Measurements from ENCODE around the gene WNT9B. TPM values are rescaled to one million over a fixed set of nuclear protein-coding genes. Genes with fewer than 3 reads are reported as not detected.

WNT9B gene
- total RNA-seq, 2 donors from 2014 or later = 1.8 to 7.5 TPM

- intact Hi-C loops (cut with DNase I) = loop anchor here in 1 of 2 donors (1.0 kb wide), 1 partner anchor 27 kb away; no protein-coding TSS in a partner anchor
- DNase-seq (ENCODE audit: low spot score) = no peak
Observed at GRCh38 chr17:46874906-46875305, 23.5 kb downstream of the WNT9B start.

GRCh38 chr17:46875849-46876352 is 24.5 kb downstream of the WNT9B start:
- intact Hi-C loops (cut with DNase I) = no loop called here
- DNase-seq (ENCODE audit: low spot score) = no peak

- intact Hi-C loops (cut with DNase I) = no loop called here
- DNase-seq (ENCODE audit: low spot score) = no peak
Observed at GRCh38 chr17:46876353-46876887, 25.0 kb downstream of the WNT9B start.

- no peak for DNase-seq (ENCODE audit: low spot score)
- intact Hi-C loops (cut with DNase I) = no loop called here
Observed at GRCh38 chr17:46876926-46877325, 25.5 kb downstream of the WNT9B start.

- intact Hi-C loops (cut with DNase I) = no loop called here
- no peak for DNase-seq (ENCODE audit: low spot score)
Observed at GRCh38 chr17:46877466-46877865, 26.1 kb downstream of the WNT9B start.

GRCh38 chr17:46878055-46878454 is 26.7 kb downstream of the WNT9B start:
- DNase-seq (ENCODE audit: low spot score) = peak; percentile 87
- intact Hi-C loops (cut with DNase I) = no loop called here

GRCh38 chr17:46879101-46879500 is 27.7 kb downstream of the WNT9B start:
- intact Hi-C loops (cut with DNase I) = no loop called here
- no peak for DNase-seq (ENCODE audit: low spot score)

GRCh38 chr17:46881015-46881414 is 29.6 kb downstream of the WNT9B start:
- DNase-seq (ENCODE audit: low spot score) = no peak
- intact Hi-C loops (cut with DNase I) = no loop called here

GRCh38 chr17:46882666-46883065 is 31.3 kb downstream of the WNT9B start:
- DNase-seq (ENCODE audit: low spot score) = no peak
- intact Hi-C loops (cut with DNase I) = no loop called here

GRCh38 chr17:46883871-46884520 is 32.6 kb downstream of the WNT9B start:
- no peak for DNase-seq (ENCODE audit: low spot score)
- intact Hi-C loops (cut with DNase I) = no loop called here

GRCh38 chr17:46884552-46884951 is 33.2 kb downstream of the WNT9B start:
- DNase-seq (ENCODE audit: low spot score) = no peak
- intact Hi-C loops (cut with DNase I) = no loop called here

- no peak for DNase-seq (ENCODE audit: low spot score)
- intact Hi-C loops (cut with DNase I) = loop anchor here in 1 of 2 donors (1.0 kb wide), 1 partner anchor 22 kb away; no protein-coding TSS in a partner anchor
Observed at GRCh38 chr17:46885415-46886309, 34.3 kb downstream of the WNT9B start.

GRCh38 chr17:46886310-46886663 is 34.9 kb downstream of the WNT9B start:
- intact Hi-C loops (cut with DNase I) = loop anchor here in 1 of 2 donors (1.0 kb wide), 1 partner anchor 21 kb away; no protein-coding TSS in a partner anchor
- no peak for DNase-seq (ENCODE audit: low spot score)

GRCh38 chr17:46887717-46888116 is 36.3 kb downstream of the WNT9B start:
- DNase-seq (ENCODE audit: low spot score) = no peak
- intact Hi-C loops (cut with DNase I) = no loop called here

- intact Hi-C loops (cut with DNase I) = no loop called here
Observed at GRCh38 chr17:46888727-46889126, 37.3 kb downstream of the WNT9B start.

GRCh38 chr17:46889519-46889918 is 38.1 kb downstream of the WNT9B start:
- intact Hi-C loops (cut with DNase I) = no loop called here
- no peak for DNase-seq (ENCODE audit: low spot score)

More at GRCh38 chr17:46888727-46889126, 37.3 kb downstream of the WNT9B start:
- no peak for DNase-seq (ENCODE audit: low spot score)

GRCh38 chr17:46889992-46890564 is 38.7 kb downstream of the WNT9B start:
- intact Hi-C loops (cut with DNase I) = no loop called here
- no peak for DNase-seq (ENCODE audit: low spot score)

GRCh38 chr17:46890638-46891037 is 39.3 kb downstream of the WNT9B start:
- intact Hi-C loops (cut with DNase I) = no loop called here
- no peak for DNase-seq (ENCODE audit: low spot score)

- intact Hi-C loops (cut with DNase I) = no loop called here
- no peak for DNase-seq (ENCODE audit: low spot score)
Observed at GRCh38 chr17:46892192-46892703, 40.9 kb downstream of the WNT9B start.

Measured in posterior vena cava (tissue), 2 donors.